Psoas muscle (tissue), 8 donors: ENCODE measurements around the gene CLSTN3. TPM values are rescaled to one million over a fixed set of nuclear protein-coding genes. Genes with fewer than 3 reads are reported as not detected.

Source experiments
- ATAC-seq, 4 donors: fragments of 200-7000 bp; cut with Tn5 transposase; one replicate each; pipeline ENCODE4 v1.9.1; 2020; ENCODE audit warnings: moderate library complexity in 3 of 4, mild to moderate bottlenecking in 2 of 4
- DNase-seq, 2 donors: peaks; one replicate each; pipeline ENCODE4 v3.0.0-alpha.2; 2020
- H3K27ac ChIP-seq: fragments of 200-600 bp; one replicate; pipeline ENCODE4 v1.8.0; 2022
- H3K27me3 ChIP-seq, 3 donors: fragments of 200-600 bp in 1 of 3; one replicate each; pipeline versions ENCODE4 v1.6.1 to v1.8.0; 2013 to 2022; ENCODE audit warnings: low read length in 2 of 3, mild to moderate bottlenecking in 2 of 3, moderate library complexity in 1 of 3; ENCODE audit not compliant: insufficient read depth in 3 of 3
- H3K36me3 ChIP-seq, 2 donors: fragments of 200-600 bp in 1 of 2; one replicate each; pipeline versions ENCODE4 v1.6.1 to v1.8.0; 2013 to 2022; ENCODE audit warnings: low read depth in 1 of 2, mild to moderate bottlenecking in 1 of 2, moderate library complexity in 1 of 2; ENCODE audit not compliant: insufficient read depth in 1 of 2
- H3K4me1 ChIP-seq: fragments of 200-600 bp; one replicate; pipeline ENCODE4 v1.8.0; 2022
- H3K4me3 ChIP-seq: fragments of 200-600 bp; one replicate; pipeline ENCODE4 v1.8.0; 2022; ENCODE audit warnings: mild to moderate bottlenecking
- H3K9me3 ChIP-seq: fragments of 200-600 bp; one replicate; pipeline ENCODE4 v1.8.0; 2022
- CTCF ChIP-seq: fragments of 200-600 bp; IDR thresholded peaks from one replicate; pipeline ENCODE4 v1.8.0; 2022; ENCODE audit warnings: antibody characterized with exemption
- WGBS, 3 donors: extraction: QIAGEN DNeasy Blood & Tissue Kit; methylation state at CpG; one replicate each; pipeline versions ENCODE4 v1.1.6 to v1.1.7; 2013; 5-methylcytosine and 5-hydroxymethylcytosine counted together
- intact Hi-C, 2 donors: fragments of 100-400 bp; cut with DNase I; formaldehyde crosslinking; loops; one replicate each; pipeline versions ENCODE4 v1.11.0 to v1.14.2; 2022
- polyA plus RNA-seq, 3 donors: library from polyadenylated mRNA; stranded (reverse); fragments of 200-250 nt; gene quantifications; one replicate each; pipeline ENCODE4 v1.2.3, GENCODE V29; 2013
- total RNA-seq, 4 donors: library from RNA; stranded (reverse); fragmentation: NEBNext Ultra II Directional in 2 of 4; extraction: Animal tissue kit (Norgen Biotek cat#: 25700) in 2 of 4; gene quantifications; one replicate each; pipeline versions ENCODE4 v1.2.1 to v1.2.4, GENCODE V29; 2021 to 2023
- donor health status: healthy with polysubstance abuse.
- donor health status: DM: no; HTN: no; CAD: no; lungs with moderate emphysema.
- donor health status: Bipolar disorder and iron deficiency.
- donor health status: healthy.
- donor health status: DM: yes; HTN: yes; CAD: no.
- donor health status: DM: no; HTN: no; CAD: no.
- donor health status: DM: no; HTN: no; CAD: no.
- donor health status: DM: yes; HTN: yes; CAD: no.

Gene CLSTN3
- total and polyA plus RNA-seq, 7 donors, result 1.2 to 5.1 (median 3.2) TPM

GRCh38 chr12:7092986-7093460, 37.1 kb upstream of the CLSTN3 start:
- H3K9me3 ChIP-seq, result no peaks in the 10 kb centered on the region
- TF ChIP-seq CTCF, result no peak
- H3K27ac ChIP-seq, result peak overlapping the region; percentile 58
- intact Hi-C loops, result loop anchor here (1.0 to 5.0 kb wide), 3 partner anchors 32 to 146 kb away; partner anchors contain the start of gene C1S (in 2 of the 2)
- WGBS, 3 donors, result 78 to 84% (median 79%) methylated on average over 8 of the region's 8 CpGs
- H3K4me1 ChIP-seq, result peaks cover 15% of the 10 kb centered on the region
- peak in 2 of 4 donors; percentile 1 to 3 for ATAC-seq
- H3K27me3 ChIP-seq, result no peaks in the 10 kb centered on the region
- DNase-seq, result peak in 1 of 2 donors; percentile 56
- peaks cover 0 to 19% of the 10 kb centered on the region in 2 donors for H3K36me3 ChIP-seq
- H3K4me3 ChIP-seq, result no peak overlapping the region

GRCh38 chr12:7093486-7093885, 36.7 kb upstream of the CLSTN3 start:
- intact Hi-C loops, result loop anchor here (2.0 to 5.0 kb wide), 2 partner anchors 33 to 146 kb away; partner anchors contain the start of gene C1S (in 1 of the 2)
- TF ChIP-seq CTCF, result no peak
- no peaks in the 10 kb centered on the region for H3K27me3 ChIP-seq

GRCh38 chr12:7093892-7094291, 36.3 kb upstream of the CLSTN3 start:
- no peak overlapping the region for H3K4me3 ChIP-seq
- no peak overlapping the region for H3K27ac ChIP-seq
- H3K4me1 ChIP-seq, result peaks cover 15% of the 10 kb centered on the region
- ATAC-seq (no peak), DNase-seq (peak in 1 of 2 donors; percentile 57)
- WGBS, 3 donors, result 72 to 83% (median 74%) methylated on average over 10 of the region's 10 CpGs
- intact Hi-C loops, result loop anchor here (2.0 to 5.0 kb wide), 2 partner anchors 33 to 147 kb away; partner anchors contain the start of gene C1S (in 1 of the 2)
- peaks cover 0 to 23% of the 10 kb centered on the region in 2 donors for H3K36me3 ChIP-seq
- H3K27me3 ChIP-seq, result no peaks in the 10 kb centered on the region
- TF ChIP-seq CTCF, result no peak
- no peaks in the 10 kb centered on the region for H3K9me3 ChIP-seq

More at GRCh38 chr12:7093486-7093885, 36.7 kb upstream of the CLSTN3 start:
- Histone ChIP-seq H3K4me1 (peaks cover 15% of the 10 kb centered on the region), H3K27ac (no peak overlapping the region), H3K36me3 (peaks cover 0 to 23% of the 10 kb centered on the region in 2 donors), H3K4me3 (no peak overlapping the region), H3K9me3 (no peaks in the 10 kb centered on the region)
- no peak for ATAC-seq
- 72 to 80% (median 75%) methylated on average over 5 of the region's 5 CpGs for WGBS, 3 donors
- no peak for DNase-seq

- Histone ChIP-seq H3K9me3 (no peaks in the 10 kb centered on the region), H3K27ac (no peak overlapping the region), H3K36me3 (peaks cover 0 to 24% of the 10 kb centered on the region in 2 donors), H3K4me3 (peak overlapping the region; percentile 44), H3K27me3 (no peaks in the 10 kb centered on the region), H3K4me1 (peaks cover 15% of the 10 kb centered on the region)
- DNase-seq (no peak), ATAC-seq (peak in 2 of 4 donors; percentile 7 to 18)
- intact Hi-C loops, result no loop called here
- WGBS, 3 donors, result 65 to 76% (median 67%) methylated on average over 26 of the region's 26 CpGs
- TF ChIP-seq CTCF, result no peak
Measured at GRCh38 chr12:7096006-7096932, 33.9 kb upstream of the CLSTN3 start.
